ENCODE measurements around the gene UBE2K.
"Not testable (repeated sequence)": the region's sequence is repeated elsewhere in the genome, so short reads cannot be mapped to it uniquely, and the experiment has no call there.

Gene UBE2K

GRCh38 chr4:39698424-39699009 lies 581 bp downstream of the UBE2K start:
- DNase-seq: peak; percentile 33

GRCh38 chr4:39699687-39700409 lies 1.9 kb downstream of the UBE2K start:
- DNase-seq: no peak

- no peak for DNase-seq
These were observed 2.6 kb downstream of the UBE2K start for GRCh38 chr4:39700554-39700953.

- DNase-seq: no peak
These were observed 4.8 kb downstream of the UBE2K start for GRCh38 chr4:39702716-39703115.

GRCh38 chr4:39704789-39705188 lies 6.9 kb downstream of the UBE2K start:
- not testable (repeated sequence) for DNase-seq

GRCh38 chr4:39706334-39706733 lies 8.4 kb downstream of the UBE2K start:
- no peak for DNase-seq

- no peak for DNase-seq
These were observed 9.0 kb downstream of the UBE2K start for GRCh38 chr4:39706741-39707511.

DNA sequence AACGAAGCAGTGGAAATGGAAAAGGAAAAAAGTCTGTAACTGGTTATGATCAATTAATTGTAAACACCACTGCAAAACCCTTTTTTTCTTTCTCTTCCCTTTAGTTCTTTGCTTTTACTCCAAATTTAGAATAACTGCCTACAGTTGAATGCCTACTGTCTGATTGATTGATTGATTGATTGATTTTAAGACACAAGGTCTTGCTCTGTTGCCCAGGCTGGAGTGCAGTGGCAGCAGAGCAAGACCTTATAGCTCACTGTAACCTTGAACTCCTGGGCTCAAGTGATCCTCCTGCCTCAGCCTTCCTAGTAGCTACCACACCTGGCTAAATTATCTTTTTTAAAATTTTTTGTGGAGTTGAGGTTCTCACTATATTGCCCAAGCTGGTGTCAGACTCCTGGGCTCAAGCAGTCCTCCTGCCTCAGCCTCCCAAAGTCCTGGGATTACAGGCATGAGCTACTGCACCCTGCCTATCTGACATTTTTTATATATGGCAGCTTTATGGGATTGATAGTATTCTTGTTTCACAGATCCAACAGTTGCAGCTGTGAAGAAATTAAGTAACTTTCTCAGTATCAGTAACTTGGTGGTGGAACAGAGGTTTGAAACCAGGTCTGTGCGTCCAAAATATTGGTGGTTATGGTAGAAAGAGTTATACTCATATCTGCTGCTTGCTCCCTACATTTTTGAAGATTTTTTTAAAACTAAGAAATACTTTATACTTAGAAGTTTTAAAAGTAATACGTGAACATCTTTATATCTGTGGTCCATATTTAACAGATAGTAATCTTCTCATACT lies 12.4 kb downstream of the UBE2K start:
- no peak for DNase-seq

GRCh38 chr4:39712819-39713607 lies 15.1 kb downstream of the UBE2K start:
- DNase-seq: no peak

DNA sequence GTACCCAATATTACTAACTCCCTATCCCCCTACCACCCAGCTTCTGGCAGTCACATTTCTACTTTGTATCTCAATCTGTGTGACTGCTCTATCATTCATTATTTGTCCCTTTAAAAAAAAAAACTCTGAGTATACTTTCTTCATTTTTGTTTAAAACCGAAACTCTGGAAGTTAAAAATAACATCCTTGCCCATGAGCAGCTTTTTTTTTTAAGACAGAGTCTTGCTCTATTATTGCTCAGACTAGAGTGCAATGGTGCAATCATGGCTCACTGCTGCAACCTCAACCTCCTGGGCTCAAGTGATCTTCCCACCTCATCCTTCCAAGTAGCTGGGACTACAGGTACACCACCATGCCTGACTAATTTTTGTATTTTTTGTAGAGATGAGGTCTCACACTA lies 15.8 kb downstream of the UBE2K start:
- no peak for DNase-seq

DNA sequence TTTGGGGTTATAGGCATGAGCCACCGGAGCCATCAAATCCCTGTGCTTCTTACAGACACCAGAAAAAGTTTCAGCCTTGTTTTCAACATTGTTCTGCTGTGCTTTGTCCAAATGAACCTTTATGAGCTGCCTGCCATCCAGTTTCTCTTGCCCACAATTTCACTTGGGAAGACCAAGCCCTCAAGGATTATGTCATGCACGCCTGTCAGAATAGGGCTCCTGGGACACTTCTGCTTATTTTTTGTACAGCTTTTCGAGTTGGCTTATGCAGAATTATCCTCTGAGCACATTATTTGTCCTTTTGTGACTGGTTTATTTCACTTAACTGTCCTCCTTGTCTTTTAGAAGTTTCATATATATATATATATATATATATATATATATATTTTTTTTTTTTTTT lies 16.2 kb downstream of the UBE2K start:
- DNase-seq: no peak

DNA sequence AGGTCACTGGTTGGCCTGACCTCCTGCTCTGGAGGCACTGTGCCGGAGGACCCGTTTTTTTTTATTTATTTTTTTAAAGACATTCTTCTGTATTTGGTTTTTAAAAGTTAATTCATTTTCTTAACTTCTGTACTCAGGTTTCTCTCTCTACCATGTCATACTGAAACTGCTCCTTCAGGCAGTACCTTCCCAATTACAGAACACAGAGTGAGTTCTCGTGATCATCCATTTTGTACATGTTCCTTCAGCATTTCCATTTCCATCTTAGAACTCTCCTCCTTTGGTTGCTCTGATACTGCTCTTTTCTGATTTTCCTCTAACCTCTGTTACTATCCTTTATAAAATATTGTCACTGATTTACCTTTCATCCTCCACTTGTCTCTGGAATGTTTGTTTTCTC lies 17.9 kb downstream of the UBE2K start:
- DNase-seq: no peak

GRCh38 chr4:39716356-39716755 lies 18.4 kb downstream of the UBE2K start:
- no peak for DNase-seq

DNA sequence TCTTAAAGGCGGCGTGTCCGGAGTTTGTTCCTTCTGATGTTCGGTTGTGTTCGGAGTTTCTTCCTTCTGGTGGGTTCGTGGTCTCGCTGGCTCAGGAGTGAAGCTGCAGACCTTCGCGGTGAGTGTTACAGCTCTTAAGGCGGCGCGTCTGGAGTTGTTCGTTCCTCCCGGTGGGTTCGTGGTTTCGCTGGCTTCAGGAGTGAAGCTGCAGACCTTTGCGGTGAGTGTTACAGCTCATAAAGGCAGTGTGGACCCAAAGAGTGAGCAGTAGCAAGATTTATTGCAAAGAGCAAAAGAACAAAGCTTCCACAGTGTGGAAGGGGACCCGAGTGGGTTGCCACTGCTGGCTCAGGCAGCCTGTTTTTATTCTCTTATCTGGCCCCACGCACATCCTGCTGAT lies 19.8 kb downstream of the UBE2K start:
- DNase-seq: not testable (repeated sequence)

DNA sequence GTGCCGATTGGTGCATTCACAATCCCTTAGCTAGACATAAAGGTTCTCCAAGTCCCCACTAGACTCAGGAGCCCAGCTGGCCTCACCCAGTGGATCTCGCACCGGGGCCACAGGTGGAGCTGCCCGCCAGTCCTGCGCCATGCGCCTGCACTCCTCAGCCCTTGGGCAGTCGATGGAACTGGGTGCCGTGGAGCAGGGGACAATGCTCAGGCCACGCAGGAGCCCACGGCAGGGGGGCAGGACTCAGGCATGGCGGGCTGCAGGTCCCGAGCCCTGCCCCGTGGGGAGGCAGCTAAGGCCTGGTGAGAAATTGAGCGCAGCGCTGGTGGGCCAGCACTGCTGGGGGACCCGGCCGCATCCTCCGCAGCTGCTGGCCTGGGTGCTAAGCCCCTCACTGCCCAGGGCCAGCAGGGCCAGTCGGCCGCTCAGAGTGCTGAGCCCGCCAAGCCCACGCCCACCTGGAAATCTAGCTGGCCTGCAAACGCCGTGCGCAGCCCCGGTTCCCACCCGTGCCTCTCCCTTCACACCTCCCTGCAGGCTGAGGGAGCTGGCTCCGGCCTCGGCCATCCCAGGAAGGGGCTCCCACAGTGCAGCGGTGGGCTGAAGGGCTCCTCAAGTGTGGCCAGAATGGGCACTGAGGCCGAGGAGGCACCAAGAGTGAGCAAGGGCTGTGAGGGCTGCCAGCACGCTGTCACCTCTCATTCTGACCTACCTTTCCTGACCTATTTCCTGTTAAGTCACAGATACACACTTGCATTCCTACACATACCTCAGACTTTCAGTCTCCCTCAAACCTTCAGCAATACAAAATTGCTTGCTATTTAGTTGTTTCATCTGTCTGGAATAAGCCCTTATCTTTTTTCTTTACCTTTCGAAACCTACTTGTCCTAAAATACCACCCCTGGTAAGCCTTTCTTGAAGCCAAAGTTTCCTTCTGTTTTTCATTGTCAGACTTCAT lies 20.7 kb downstream of the UBE2K start:
- DNase-seq: no peak

DNA sequence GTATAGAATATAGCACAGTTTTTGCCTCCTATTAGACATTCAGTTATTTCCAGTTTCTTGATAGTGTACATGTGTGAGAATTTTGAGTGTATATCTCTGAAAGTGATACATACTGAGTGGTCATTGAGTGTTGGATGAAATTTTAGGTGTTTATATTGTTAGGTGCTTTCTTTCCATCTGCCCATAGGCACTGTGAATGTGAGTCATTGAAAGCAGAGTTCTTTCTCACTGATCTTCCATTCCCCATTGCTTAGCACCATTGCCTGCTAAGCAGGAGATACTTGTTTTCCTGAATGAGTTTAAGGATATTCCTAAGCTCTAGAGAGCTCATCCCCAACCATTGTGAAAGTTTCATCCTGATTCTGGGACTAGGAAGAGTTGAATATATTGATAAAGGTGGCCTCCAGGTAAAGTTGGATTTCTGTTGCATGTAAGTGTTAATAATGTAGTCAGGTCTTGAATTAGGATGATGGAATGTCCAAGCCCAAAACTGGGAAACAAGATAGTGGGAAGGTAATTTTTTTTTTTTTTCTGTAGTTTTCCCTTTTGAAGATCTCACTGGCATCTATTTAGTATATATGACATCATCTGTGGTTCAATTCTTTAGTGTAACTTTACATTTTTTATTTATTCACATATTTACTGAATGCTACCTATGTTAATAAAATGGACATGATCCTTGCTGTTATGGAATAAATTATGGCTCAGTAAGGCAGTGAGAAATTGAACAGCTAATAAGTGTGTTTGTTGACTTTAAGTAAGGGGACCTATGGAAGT lies 22.1 kb downstream of the UBE2K start:
- no peak for DNase-seq

DNA sequence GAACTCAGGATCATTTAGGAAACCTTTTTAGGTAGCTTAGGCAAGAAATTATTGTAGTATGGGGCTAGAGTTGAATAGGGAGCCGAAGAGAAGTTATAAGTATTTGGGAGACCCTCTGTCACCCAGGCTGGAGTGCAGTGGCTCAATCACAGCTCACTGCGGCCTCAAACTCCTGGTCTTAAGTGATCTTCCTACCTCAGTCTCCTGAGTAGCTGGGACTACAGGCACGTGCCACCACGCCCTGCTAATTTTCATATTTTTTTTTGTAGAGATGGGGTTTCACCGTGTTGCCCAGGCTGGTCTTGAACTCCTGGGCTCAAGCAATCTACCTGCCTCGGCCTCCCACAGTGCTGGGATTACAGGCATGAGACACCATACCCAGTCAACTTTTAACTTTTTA lies 23.3 kb downstream of the UBE2K start:
- not testable (repeated sequence) for DNase-seq

DNA sequence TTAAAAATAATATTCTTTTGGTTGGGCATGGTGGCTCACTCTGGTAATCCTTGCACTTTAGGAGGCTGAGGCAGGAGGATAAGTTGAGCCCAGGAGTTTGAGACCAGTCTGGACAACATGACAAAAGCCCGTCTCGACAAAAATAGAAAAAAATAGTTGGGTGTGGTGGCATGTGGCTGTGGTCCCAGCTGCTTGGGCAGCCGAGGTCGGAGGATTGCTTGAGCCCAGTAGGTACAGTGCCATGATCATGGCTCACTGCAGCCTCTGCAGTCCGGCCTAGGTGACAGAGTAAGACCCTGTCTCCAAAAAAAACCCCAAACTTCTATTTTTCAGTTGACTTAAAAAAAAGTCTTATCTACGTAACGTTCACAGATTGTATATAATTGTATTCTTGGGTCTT lies 23.9 kb downstream of the UBE2K start:
- DNase-seq: no peak

GRCh38 chr4:39729557-39729956 lies 31.6 kb downstream of the UBE2K start:
- no peak for DNase-seq

DNA sequence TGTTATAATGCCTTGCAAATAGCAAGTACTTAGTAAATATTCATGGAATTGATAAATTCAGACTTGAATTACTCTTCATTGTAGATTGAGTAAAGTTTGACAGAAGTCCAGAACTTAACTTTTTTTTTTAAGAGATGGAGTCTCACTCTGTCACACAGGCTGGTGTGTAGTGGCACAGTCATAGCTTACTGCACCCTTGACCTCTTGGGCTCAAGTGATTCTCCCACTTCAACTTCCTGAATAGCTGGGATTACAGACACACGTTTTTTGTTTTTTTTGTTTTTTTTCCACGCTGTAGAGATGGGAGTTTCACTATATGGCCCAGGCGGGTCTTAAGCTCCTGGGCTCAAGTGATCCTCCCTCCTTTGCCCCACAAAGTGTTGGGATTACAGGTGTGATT lies 32.1 kb downstream of the UBE2K start:
- DNase-seq: no peak

Data from NCI-H510A treated with DMSO at 0.1 percent for 48 hours (cell line).